Measurements from ENCODE around the gene RGMB. TPM values are rescaled to one million over a fixed set of nuclear protein-coding genes. Genes with fewer than 3 reads are reported as not detected.

The RGMB gene
- polyA plus RNA-seq, 1 donor (not counting 4 experiments of a cell fraction or from before 2014, with no cell fraction given): 16.3 TPM

DNA sequence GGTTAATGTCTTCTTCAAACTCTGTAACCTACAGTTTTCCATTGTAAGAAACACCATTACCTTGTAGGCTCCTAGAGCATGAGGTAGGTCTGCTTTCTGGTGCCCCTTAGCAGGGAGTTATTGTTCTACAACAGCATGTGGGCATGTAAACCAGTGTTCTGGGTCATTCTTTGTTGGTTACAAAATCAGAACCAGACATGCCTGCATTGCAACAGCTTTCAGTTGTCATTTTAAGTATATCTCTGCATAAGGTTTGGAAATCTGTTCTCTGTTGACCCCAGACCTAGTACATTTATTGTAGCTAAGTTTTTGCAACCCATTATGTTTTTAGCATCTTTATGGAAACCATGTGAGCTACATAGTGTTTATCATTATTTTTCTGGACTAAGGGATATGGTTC is 10.9 kb downstream of the RGMB start:
- H3K9ac ChIP-seq (ENCODE audit: control insufficient read depth, extremely low read depth, insufficient read depth, low read length): no peak overlapping the region
- H3K4me3 ChIP-seq (ENCODE audit: control insufficient read depth in 2 of 3, extremely low read depth in 1 of 3, insufficient read depth in 2 of 3, low read depth in 1 of 3, low read length in 3 of 3): no peak overlapping the region
- no peak overlapping the region for H3K4me2 ChIP-seq (ENCODE audit: control insufficient read depth, extremely low read depth, insufficient read depth, low read depth, low read length)
- H3K27ac ChIP-seq (ENCODE audit: control insufficient read depth, insufficient read depth, low read length): no peak overlapping the region
- no peak overlapping the region for H2AFZ ChIP-seq (ENCODE audit: control insufficient read depth, low read length)
- no peak for FAIRE-seq
- no peaks in the 10 kb centered on the region for H3K9me3 ChIP-seq (ENCODE audit: control insufficient read depth, low read depth, low read length)
- H4K20me1 ChIP-seq (ENCODE audit: control insufficient read depth, extremely low read depth, insufficient read depth, low read length): peaks cover 7% of the 10 kb centered on the region
- no peak for DNase-seq (ENCODE audit: low read depth, low spot score)
- H3K79me2 ChIP-seq (ENCODE audit: control insufficient read depth, insufficient read depth, low read length): peaks cover 99% of the 10 kb centered on the region
- peaks cover 72% of the 10 kb centered on the region for H3K4me1 ChIP-seq (ENCODE audit: control insufficient read depth, extremely low read depth, insufficient read depth, low read length)
- H3K9me1 ChIP-seq (ENCODE audit: control insufficient read depth, extremely low read depth, insufficient read depth, low read length): peaks cover 6% of the 10 kb centered on the region
- TF ChIP-seq, protein P1, sequence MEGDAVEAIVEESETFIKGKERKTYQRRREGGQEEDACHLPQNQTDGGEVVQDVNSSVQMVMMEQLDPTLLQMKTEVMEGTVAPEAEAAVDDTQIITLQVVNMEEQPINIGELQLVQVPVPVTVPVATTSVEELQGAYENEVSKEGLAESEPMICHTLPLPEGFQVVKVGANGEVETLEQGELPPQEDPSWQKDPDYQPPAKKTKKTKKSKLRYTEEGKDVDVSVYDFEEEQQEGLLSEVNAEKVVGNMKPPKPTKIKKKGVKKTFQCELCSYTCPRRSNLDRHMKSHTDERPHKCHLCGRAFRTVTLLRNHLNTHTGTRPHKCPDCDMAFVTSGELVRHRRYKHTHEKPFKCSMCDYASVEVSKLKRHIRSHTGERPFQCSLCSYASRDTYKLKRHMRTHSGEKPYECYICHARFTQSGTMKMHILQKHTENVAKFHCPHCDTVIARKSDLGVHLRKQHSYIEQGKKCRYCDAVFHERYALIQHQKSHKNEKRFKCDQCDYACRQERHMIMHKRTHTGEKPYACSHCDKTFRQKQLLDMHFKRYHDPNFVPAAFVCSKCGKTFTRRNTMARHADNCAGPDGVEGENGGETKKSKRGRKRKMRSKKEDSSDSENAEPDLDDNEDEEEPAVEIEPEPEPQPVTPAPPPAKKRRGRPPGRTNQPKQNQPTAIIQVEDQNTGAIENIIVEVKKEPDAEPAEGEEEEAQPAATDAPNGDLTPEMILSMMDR (optimal IDR thresholded peaks at IDR 0.05 in 1 of 3, IDR thresholded peaks at IDR 0.05 in 1 of 3, conservative IDR thresholded peaks at IDR 0.05 in 1 of 3; ENCODE audit: extremely low read depth in 1 of 3, insufficient read depth in 2 of 3, low read length in 3 of 3): no peak
- TF ChIP-seq EZH2 (IDR thresholded peaks at IDR 0.05; ENCODE audit: low read length): no peak
- H3K36me3 ChIP-seq (ENCODE audit: control insufficient read depth in 2 of 2, extremely low read depth in 1 of 2, insufficient read depth in 2 of 2, low read length in 2 of 2): peaks cover 9 to 27% of the 10 kb centered on the region in 2 experiments
- dilution Hi-C loops (cut with MboI; ENCODE audit: extremely low pct_ligation_motif_present, low sequenced_read_pairs): no loop called here
- no peaks in the 10 kb centered on the region for H3K27me3 ChIP-seq (ENCODE audit: control insufficient read depth, extremely low read depth, insufficient read depth, low read length)

DNA sequence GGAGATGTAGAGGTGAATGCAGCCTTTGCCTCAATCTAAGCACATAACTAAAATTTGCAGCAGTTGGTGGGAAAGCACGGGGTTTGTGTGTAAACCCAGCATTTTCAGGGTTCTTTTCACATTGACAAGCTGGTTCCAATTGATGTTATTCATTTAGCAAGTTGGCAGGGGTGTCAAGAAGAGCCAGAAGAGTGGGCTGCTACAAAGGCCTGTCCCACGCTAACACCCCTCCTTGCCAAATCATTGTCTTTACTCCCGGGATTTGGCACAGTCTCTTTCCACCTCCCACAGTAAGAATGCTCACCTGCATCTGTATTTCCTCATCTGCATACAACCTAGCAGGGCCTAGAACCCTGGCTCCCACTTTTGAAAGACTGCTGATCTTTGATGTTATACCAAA is 11.8 kb downstream of the RGMB start:
- TF ChIP-seq, protein P1 (optimal IDR thresholded peaks at IDR 0.05 in 1 of 3, IDR thresholded peaks at IDR 0.05 in 1 of 3, conservative IDR thresholded peaks at IDR 0.05 in 1 of 3; ENCODE audit: extremely low read depth in 1 of 3, insufficient read depth in 2 of 3, low read length in 3 of 3): no peak
- TF ChIP-seq EZH2 (IDR thresholded peaks at IDR 0.05; ENCODE audit: low read length): no peak
- dilution Hi-C loops (cut with MboI; ENCODE audit: extremely low pct_ligation_motif_present, low sequenced_read_pairs): no loop called here
- Histone ChIP-seq H3K9me3 (ENCODE audit: control insufficient read depth, low read depth, low read length) (no peaks in the 10 kb centered on the region), H3K4me3 (ENCODE audit: control insufficient read depth in 2 of 3, extremely low read depth in 1 of 3, insufficient read depth in 2 of 3, low read depth in 1 of 3, low read length in 3 of 3) (no peak overlapping the region), H3K36me3 (ENCODE audit: control insufficient read depth in 2 of 2, extremely low read depth in 1 of 2, insufficient read depth in 2 of 2, low read length in 2 of 2) (peaks cover 9 to 29% of the 10 kb centered on the region in 2 experiments), H2AFZ (ENCODE audit: control insufficient read depth, low read length) (no peak overlapping the region), H3K4me1 (ENCODE audit: control insufficient read depth, extremely low read depth, insufficient read depth, low read length) (peaks cover 66% of the 10 kb centered on the region), H4K20me1 (ENCODE audit: control insufficient read depth, extremely low read depth, insufficient read depth, low read length) (peaks cover 7% of the 10 kb centered on the region), H3K9me1 (ENCODE audit: control insufficient read depth, extremely low read depth, insufficient read depth, low read length) (peaks cover 6% of the 10 kb centered on the region), H3K27ac (ENCODE audit: control insufficient read depth, insufficient read depth, low read length) (no peak overlapping the region), H3K79me2 (ENCODE audit: control insufficient read depth, insufficient read depth, low read length) (peaks cover 99% of the 10 kb centered on the region), H3K27me3 (ENCODE audit: control insufficient read depth, extremely low read depth, insufficient read depth, low read length) (no peaks in the 10 kb centered on the region), H3K4me2 (ENCODE audit: control insufficient read depth, extremely low read depth, insufficient read depth, low read depth, low read length) (peak overlapping the region; percentile 22), H3K9ac (ENCODE audit: control insufficient read depth, extremely low read depth, insufficient read depth, low read length) (no peak overlapping the region)
- peak; percentile 17 for FAIRE-seq
- no peak for DNase-seq (ENCODE audit: low read depth, low spot score)

Data from keratinocyte (primary cell).